Measurements from ENCODE around the gene EIPR1. TPM values are rescaled to one million over a fixed set of nuclear protein-coding genes. Genes with fewer than 3 reads are reported as not detected.

Gene EIPR1
- total and polyA plus RNA-seq, 2 of the 13 experiments (the other 11 are each of a cell fraction or from before 2014, with no cell fraction given), result 70.0 to 96.3 TPM

DNA sequence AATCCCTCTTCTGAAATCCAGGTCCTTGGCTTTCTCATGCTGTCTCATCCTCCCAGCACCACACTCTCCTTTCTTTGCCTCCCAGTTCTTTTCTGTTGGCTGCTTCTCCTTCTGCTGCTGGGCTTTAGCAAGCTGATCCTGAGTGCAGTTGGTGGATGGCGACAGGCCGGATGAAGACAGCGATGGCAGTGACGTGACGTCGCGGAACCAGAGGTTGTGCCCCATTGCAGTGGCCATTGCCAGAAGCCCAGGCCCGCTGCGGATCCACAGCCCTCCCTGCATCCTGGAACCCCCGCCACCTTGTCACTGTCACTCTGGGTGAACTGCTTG lies 75.2 kb downstream of the EIPR1 start (continued):
- TF ChIP-seq ZNF572 (CRISPR knock-in tag; IDR thresholded peaks at IDR 0.05), result 0 out of 2 replicates have a peak, but pooled peaks have one; percentile 44

DNA sequence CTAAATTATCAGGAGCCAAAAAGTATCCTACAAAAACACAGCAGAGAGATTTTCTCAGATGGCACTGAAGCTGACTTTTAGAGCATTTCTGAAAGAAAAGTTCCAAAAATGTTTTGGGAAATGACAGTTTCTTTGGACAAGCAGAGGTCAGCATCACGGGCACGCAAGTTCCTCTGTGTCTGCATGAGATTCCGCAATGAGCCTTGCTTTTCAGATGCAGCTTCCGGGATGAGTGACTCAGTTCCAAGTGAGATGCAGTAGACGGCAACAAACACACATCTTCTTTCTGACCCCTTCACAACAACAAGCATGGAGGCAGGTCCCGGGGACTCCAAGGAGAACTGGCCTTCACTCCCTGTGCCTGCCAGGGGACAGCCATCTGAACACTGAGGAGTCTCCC lies 76.6 kb downstream of the EIPR1 start:
- no peak overlapping the region for H3K9ac ChIP-seq (ENCODE audit: insufficient read depth, low read depth, low read length)
- H3K9me3 ChIP-seq (ENCODE audit: low read length), result no peaks in the 10 kb centered on the region
- no peak overlapping the region for H2AFZ ChIP-seq (ENCODE audit: low read length)
- 95% methylated on average over 6 of the region's 6 CpGs for WGBS (ENCODE audit: low lambda C conversion rate)
- H3K4me3 ChIP-seq (replicated peaks in 1 of 3; ENCODE audit: insufficient read depth in 1 of 3, low read depth in 2 of 3, low read length in 3 of 3), result no peak overlapping the region
- DNase-seq (ENCODE audit: low spot score) (no peak), FAIRE-seq (no peak), ATAC-seq (no peak)
- H3K4me1 ChIP-seq (ENCODE audit: insufficient read depth, low read length), result peaks cover 18% of the 10 kb centered on the region
- TF ChIP-seq, protein P1, sequence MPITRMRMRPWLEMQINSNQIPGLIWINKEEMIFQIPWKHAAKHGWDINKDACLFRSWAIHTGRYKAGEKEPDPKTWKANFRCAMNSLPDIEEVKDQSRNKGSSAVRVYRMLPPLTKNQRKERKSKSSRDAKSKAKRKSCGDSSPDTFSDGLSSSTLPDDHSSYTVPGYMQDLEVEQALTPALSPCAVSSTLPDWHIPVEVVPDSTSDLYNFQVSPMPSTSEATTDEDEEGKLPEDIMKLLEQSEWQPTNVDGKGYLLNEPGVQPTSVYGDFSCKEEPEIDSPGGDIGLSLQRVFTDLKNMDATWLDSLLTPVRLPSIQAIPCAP (CRISPR knock-in tag; IDR thresholded peaks at IDR 0.05; ENCODE audit: low read depth), result no peak
- TF ChIP-seq ZNF720 (CRISPR knock-in tag; IDR thresholded peaks at IDR 0.05) (no peak), RARA (CRISPR knock-in tag; IDR thresholded peaks at IDR 0.05) (no peak), LCORL (IDR thresholded peaks at IDR 0.05) (no peak), LCORL (CRISPR knock-in tag; IDR thresholded peaks at IDR 0.05) (no peak), ZNF660 (CRISPR knock-in tag; IDR thresholded peaks at IDR 0.05; ENCODE audit: borderline replicate concordance, low read depth) (no peak)
- TF ChIP-seq, protein P2, sequence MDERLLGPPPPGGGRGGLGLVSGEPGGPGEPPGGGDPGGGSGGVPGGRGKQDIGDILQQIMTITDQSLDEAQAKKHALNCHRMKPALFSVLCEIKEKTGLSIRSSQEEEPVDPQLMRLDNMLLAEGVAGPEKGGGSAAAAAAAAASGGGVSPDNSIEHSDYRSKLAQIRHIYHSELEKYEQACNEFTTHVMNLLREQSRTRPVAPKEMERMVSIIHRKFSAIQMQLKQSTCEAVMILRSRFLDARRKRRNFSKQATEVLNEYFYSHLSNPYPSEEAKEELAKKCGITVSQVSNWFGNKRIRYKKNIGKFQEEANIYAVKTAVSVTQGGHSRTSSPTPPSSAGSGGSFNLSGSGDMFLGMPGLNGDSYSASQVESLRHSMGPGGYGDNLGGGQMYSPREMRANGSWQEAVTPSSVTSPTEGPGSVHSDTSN (CRISPR knock-in tag; IDR thresholded peaks at IDR 0.05), result no peak
- TF ChIP-seq, protein P3, sequence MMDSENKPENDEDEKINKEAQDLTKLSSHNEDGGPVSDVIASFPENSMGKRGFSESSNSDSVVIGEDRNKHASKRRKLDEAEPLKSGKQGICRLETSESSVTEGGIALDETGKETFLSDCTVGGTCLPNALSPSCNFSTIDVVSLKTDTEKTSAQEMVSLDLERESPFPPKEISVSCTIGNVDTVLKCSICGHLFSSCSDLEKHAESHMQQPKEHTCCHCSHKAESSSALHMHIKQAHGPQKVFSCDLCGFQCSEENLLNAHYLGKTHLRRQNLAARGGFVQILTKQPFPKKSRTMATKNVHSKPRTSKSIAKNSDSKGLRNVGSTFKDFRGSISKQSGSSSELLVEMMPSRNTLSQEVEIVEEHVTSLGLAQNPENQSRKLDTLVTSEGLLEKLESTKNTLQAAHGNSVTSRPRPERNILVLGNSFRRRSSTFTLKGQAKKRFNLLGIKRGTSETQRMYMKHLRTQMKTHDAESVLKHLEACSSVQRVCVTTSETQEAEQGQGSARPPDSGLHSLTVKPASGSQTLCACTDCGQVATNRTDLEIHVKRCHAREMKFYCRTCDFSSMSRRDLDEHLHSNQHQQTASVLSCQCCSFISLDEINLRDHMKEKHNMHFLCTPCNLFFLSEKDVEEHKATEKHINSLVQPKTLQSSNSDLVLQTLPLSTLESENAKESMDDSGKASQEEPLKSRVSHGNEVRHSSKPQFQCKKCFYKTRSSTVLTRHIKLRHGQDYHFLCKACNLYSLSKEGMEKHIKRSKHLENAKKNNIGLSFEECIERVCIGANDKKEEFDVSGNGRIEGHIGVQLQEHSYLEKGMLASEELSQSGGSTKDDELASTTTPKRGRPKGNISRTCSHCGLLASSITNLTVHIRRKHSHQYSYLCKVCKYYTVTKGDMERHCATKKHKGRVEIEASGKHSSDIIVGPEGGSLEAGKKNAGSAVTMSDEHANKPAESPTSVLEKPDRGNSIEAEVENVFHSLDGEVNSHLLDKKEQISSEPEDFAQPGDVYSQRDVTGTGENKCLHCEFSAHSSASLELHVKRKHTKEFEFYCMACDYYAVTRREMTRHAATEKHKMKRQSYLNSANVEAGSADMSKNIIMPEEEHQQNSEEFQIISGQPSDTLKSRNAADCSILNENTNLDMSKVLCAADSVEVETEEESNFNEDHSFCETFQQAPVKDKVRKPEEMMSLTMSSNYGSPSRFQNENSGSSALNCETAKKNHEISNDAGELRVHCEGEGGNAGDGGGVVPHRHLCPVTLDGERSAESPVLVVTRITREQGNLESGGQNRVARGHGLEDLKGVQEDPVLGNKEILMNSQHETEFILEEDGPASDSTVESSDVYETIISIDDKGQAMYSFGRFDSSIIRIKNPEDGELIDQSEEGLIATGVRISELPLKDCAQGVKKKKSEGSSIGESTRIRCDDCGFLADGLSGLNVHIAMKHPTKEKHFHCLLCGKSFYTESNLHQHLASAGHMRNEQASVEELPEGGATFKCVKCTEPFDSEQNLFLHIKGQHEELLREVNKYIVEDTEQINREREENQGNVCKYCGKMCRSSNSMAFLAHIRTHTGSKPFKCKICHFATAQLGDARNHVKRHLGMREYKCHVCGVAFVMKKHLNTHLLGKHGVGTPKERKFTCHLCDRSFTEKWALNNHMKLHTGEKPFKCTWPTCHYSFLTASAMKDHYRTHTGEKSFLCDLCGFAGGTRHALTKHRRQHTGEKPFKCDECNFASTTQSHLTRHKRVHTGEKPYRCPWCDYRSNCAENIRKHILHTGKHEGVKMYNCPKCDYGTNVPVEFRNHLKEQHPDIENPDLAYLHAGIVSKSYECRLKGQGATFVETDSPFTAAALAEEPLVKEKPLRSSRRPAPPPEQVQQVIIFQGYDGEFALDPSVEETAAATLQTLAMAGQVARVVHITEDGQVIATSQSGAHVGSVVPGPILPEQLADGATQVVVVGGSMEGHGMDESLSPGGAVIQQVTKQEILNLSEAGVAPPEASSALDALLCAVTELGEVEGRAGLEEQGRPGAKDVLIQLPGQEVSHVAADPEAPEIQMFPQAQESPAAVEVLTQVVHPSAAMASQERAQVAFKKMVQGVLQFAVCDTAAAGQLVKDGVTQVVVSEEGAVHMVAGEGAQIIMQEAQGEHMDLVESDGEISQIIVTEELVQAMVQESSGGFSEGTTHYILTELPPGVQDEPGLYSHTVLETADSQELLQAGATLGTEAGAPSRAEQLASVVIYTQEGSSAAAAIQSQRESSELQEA (CRISPR knock-in tag; IDR thresholded peaks at IDR 0.05; ENCODE audit: not compliant biosample characterization), result no peak
- TF ChIP-seq, protein P4, sequence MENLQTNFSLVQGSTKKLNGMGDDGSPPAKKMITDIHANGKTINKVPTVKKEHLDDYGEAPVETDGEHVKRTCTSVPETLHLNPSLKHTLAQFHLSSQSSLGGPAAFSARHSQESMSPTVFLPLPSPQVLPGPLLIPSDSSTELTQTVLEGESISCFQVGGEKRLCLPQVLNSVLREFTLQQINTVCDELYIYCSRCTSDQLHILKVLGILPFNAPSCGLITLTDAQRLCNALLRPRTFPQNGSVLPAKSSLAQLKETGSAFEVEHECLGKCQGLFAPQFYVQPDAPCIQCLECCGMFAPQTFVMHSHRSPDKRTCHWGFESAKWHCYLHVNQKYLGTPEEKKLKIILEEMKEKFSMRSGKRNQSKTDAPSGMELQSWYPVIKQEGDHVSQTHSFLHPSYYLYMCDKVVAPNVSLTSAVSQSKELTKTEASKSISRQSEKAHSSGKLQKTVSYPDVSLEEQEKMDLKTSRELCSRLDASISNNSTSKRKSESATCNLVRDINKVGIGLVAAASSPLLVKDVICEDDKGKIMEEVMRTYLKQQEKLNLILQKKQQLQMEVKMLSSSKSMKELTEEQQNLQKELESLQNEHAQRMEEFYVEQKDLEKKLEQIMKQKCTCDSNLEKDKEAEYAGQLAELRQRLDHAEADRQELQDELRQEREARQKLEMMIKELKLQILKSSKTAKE (CRISPR knock-in tag; IDR thresholded peaks at IDR 0.05; ENCODE audit: borderline replicate concordance), result no peak
- in situ Hi-C loops (cut with HindIII; ENCODE audit: extremely low pct_ligation_motif_present, low pct_unique_long_range_greater_than_20kb) (no loop called here), intact Hi-C loops (cut with micrococcal nuclease; ENCODE audit: unreplicated experiment) (loop anchor here (5.0 to 10.0 kb wide), 2 partner anchors 76 to 354 kb away; partner anchors contain the start of genes ALLC, EIPR1 and TRAPPC12)
- no peaks in the 10 kb centered on the region for H3K27me3 ChIP-seq (ENCODE audit: control insufficient read depth in 1 of 2, insufficient read depth in 2 of 2, low read length in 2 of 2)
- BruUV-seq (replicated peaks), result no TSS peak
- H3K4me2 ChIP-seq (ENCODE audit: low read depth, low read length), result no peak overlapping the region
- no peaks in the 10 kb centered on the region for H3K79me2 ChIP-seq (ENCODE audit: insufficient read depth, low read length)
- H3K36me3 ChIP-seq (replicated peaks in 1 of 2; ENCODE audit: control insufficient read depth in 1 of 2, insufficient read depth in 2 of 2, low read length in 2 of 2), result peaks cover 10 to 47% of the 10 kb centered on the region in 2 experiments; a peak in 4 of 5 replicates
- CTCF ChIA-PET (ENCODE audit: low intra/inter-chr PET ratio, low total read pairs), result no interaction called here
- peaks cover 22% of the 10 kb centered on the region for H4K20me1 ChIP-seq (ENCODE audit: insufficient read depth, low read length)
- H3K27ac ChIP-seq (ENCODE audit: extremely low read length, insufficient read depth, low read length), result no peak overlapping the region
- POLR2A ChIA-PET, result no interaction called here

Measured in HepG2 (cell line).